DND-41 (cell line): ENCODE data around the gene TPCN1.
A peak's percentile ranks its signal among the peaks of the same experiment; 100 is the strongest.

Experiments
- ATAC-seq: fragments of 200-7000 bp; cut with Tn5 transposase; 3 replicates; pipeline ENCODE4 v1.9.1; 2021; ENCODE audit warnings: low read depth; ENCODE audit not compliant: insufficient read depth
- DNase-seq: peaks from one replicate; pipeline ENCODE4 v3.0.0-alpha.2; 2020
- H2AFZ ChIP-seq: 2 replicates; pipeline ENCODE4 v1.6.0; 2012; ENCODE audit warnings: low read depth, low read length
- H3K27ac ChIP-seq: 2 replicates; pipeline ENCODE4 v1.5.1; 2012; ENCODE audit warnings: low read length, inconsistent platforms
- H3K27me3 ChIP-seq: fragments of 200-600 bp; sonication (generic); 2 replicates; pipeline ENCODE4 v1.6.0; 2012; ENCODE audit warnings: low read length, mild to moderate bottlenecking, inconsistent platforms; ENCODE audit not compliant: insufficient read depth, poor library complexity
- H3K36me3 ChIP-seq: 2 replicates; pipeline ENCODE4 v1.5.1; 2012; ENCODE audit warnings: low read length, inconsistent platforms; ENCODE audit not compliant: insufficient read depth
- H3K4me1 ChIP-seq: 2 replicates; pipeline ENCODE4 v1.5.1; 2012; ENCODE audit warnings: mild to moderate bottlenecking, low read length; ENCODE audit not compliant: insufficient read depth
- H3K4me2 ChIP-seq: 2 replicates; pipeline ENCODE4 v1.6.0; 2012; ENCODE audit warnings: mild to moderate bottlenecking, moderate library complexity, low read length, inconsistent platforms; ENCODE audit not compliant: insufficient read depth
- H3K4me3 ChIP-seq, 2 experiments: fragments of 200-600 bp in 1 of 2; shearing (Covaris generic) in 1 of 2; 2 replicates each; pipeline ENCODE4 v1.5.1; 2012 to 2016; ENCODE audit warnings: inconsistent platforms in 2 of 2, low read length in 2 of 2, mild to moderate bottlenecking in 2 of 2, low read depth in 1 of 2, moderate library complexity in 1 of 2
- H3K79me2 ChIP-seq: 2 replicates; pipeline ENCODE4 v1.6.0; 2012; ENCODE audit warnings: low read length, inconsistent platforms; ENCODE audit not compliant: insufficient read depth
- H3K9ac ChIP-seq: 2 replicates; pipeline ENCODE4 v1.6.0; 2012; ENCODE audit warnings: low read depth, mild to moderate bottlenecking, inconsistent platforms, low read length, moderate library complexity
- H3K9me3 ChIP-seq: 2 replicates; pipeline ENCODE4 v1.5.1; 2012; ENCODE audit warnings: low read length, moderate library complexity, mild to moderate bottlenecking, inconsistent platforms; ENCODE audit not compliant: insufficient read depth, severe bottlenecking
- H4K20me1 ChIP-seq: 2 replicates; pipeline ENCODE4 v1.6.0; 2012; ENCODE audit warnings: low read length; ENCODE audit not compliant: insufficient read depth
- CTCF ChIP-seq: IDR thresholded peaks from 2 replicates; pipeline ENCODE4 v1.5.1; 2012; ENCODE audit warnings: borderline replicate concordance, low read length, moderate library complexity, mild to moderate bottlenecking; ENCODE audit not compliant: poor library complexity, severe bottlenecking; ENCODE audit errors: extremely low read depth
- EZH2 ChIP-seq: IDR thresholded peaks from 3 replicates; pipeline ENCODE4 v1.6.1; 2012; ENCODE audit warnings: borderline replicate concordance, low read depth, mild to moderate bottlenecking, moderate library complexity, low read length, inconsistent platforms; ENCODE audit not compliant: severe bottlenecking

TPCN1 gene

GRCh38 chr12:113173081-113173698 is 48.1 kb upstream of the TPCN1 start:
- Histone ChIP-seq H3K27ac (peak overlapping the region; percentile 1; the same call in 1 of the 2 replicates), H4K20me1 (peaks cover 8% of the 10 kb centered on the region), H3K9ac (no peak overlapping the region), H2AFZ (no peak overlapping the region), H3K4me3 (no peak overlapping the region), H3K9me3 (no peaks in the 10 kb centered on the region), H3K4me2 (no peak overlapping the region), H3K4me1 (no peaks in the 10 kb centered on the region), H3K79me2 (peaks cover 31% of the 10 kb centered on the region), H3K36me3 (peaks cover 95% of the 10 kb centered on the region), H3K27me3 (no peaks in the 10 kb centered on the region)
- no peak for DNase-seq
- TF ChIP-seq EZH2, result no peak
- TF ChIP-seq CTCF, result no peak
- no peak for ATAC-seq

- Histone ChIP-seq H3K9me3 (no peaks in the 10 kb centered on the region), H3K4me1 (no peaks in the 10 kb centered on the region), H3K4me2 (no peak overlapping the region), H4K20me1 (peaks cover 14% of the 10 kb centered on the region), H3K36me3 (peaks cover 95% of the 10 kb centered on the region), H3K27ac (no peak overlapping the region), H3K4me3 (no peak overlapping the region), H3K27me3 (no peaks in the 10 kb centered on the region), H3K79me2 (peaks cover 33% of the 10 kb centered on the region), H3K9ac (no peak overlapping the region), H2AFZ (no peak overlapping the region)
- DNase-seq, result peak; percentile 75
- ATAC-seq, result peak; percentile 85
- TF ChIP-seq EZH2 (no peak), CTCF (peak; percentile 98)
Observed at GRCh38 chr12:113174461-113175384, 46.5 kb upstream of the TPCN1 start.

- H3K27me3 ChIP-seq, result no peaks in the 10 kb centered on the region
- DNase-seq (no peak), ATAC-seq (no peak)
- H2AFZ ChIP-seq, result no peak overlapping the region
- peaks cover 44% of the 10 kb centered on the region for H4K20me1 ChIP-seq
- H3K4me1 ChIP-seq, result peaks cover 13% of the 10 kb centered on the region
- no peak overlapping the region for H3K27ac ChIP-seq
- no peak overlapping the region for H3K4me3 ChIP-seq
- H3K36me3 ChIP-seq, result peaks cover 87% of the 10 kb centered on the region
- H3K9me3 ChIP-seq, result no peaks in the 10 kb centered on the region
- no peak for TF ChIP-seq CTCF
- H3K79me2 ChIP-seq, result peaks cover 52% of the 10 kb centered on the region
- H3K9ac ChIP-seq, result no peak overlapping the region
- H3K4me2 ChIP-seq, result no peak overlapping the region
Observed at GRCh38 chr12:113179023-113179422, 42.2 kb upstream of the TPCN1 start.
